Psoas muscle (tissue), 8 donors: ENCODE results near the gene TIAL1. TPM values are rescaled to one million over a fixed set of nuclear protein-coding genes. Genes with fewer than 3 reads are reported as not detected.
"Not testable (repeated sequence)": the region's sequence is repeated elsewhere in the genome, so short reads cannot be mapped to it uniquely, and the experiment has no call there.

Experiments used
- ATAC-seq, 4 donors: fragments of 200-7000 bp; cut with Tn5 transposase; one replicate each; pipeline ENCODE4 v1.9.1; 2020; ENCODE audit warnings: moderate library complexity in 3 of 4, mild to moderate bottlenecking in 2 of 4
- DNase-seq, 2 donors: peaks; one replicate each; pipeline ENCODE4 v3.0.0-alpha.2; 2020
- H3K27ac ChIP-seq: fragments of 200-600 bp; one replicate; pipeline ENCODE4 v1.8.0; 2022
- H3K27me3 ChIP-seq, 3 donors: fragments of 200-600 bp in 1 of 3; one replicate each; pipeline versions ENCODE4 v1.6.1 to v1.8.0; 2013 to 2022; ENCODE audit warnings: low read length in 2 of 3, mild to moderate bottlenecking in 2 of 3, moderate library complexity in 1 of 3; ENCODE audit not compliant: insufficient read depth in 3 of 3
- H3K36me3 ChIP-seq, 2 donors: fragments of 200-600 bp in 1 of 2; one replicate each; pipeline versions ENCODE4 v1.6.1 to v1.8.0; 2013 to 2022; ENCODE audit warnings: low read depth in 1 of 2, mild to moderate bottlenecking in 1 of 2, moderate library complexity in 1 of 2; ENCODE audit not compliant: insufficient read depth in 1 of 2
- H3K4me1 ChIP-seq: fragments of 200-600 bp; one replicate; pipeline ENCODE4 v1.8.0; 2022
- H3K4me3 ChIP-seq: fragments of 200-600 bp; one replicate; pipeline ENCODE4 v1.8.0; 2022; ENCODE audit warnings: mild to moderate bottlenecking
- H3K9me3 ChIP-seq: fragments of 200-600 bp; one replicate; pipeline ENCODE4 v1.8.0; 2022
- CTCF ChIP-seq: fragments of 200-600 bp; IDR thresholded peaks from one replicate; pipeline ENCODE4 v1.8.0; 2022; ENCODE audit warnings: antibody characterized with exemption
- WGBS, 3 donors: extraction: QIAGEN DNeasy Blood & Tissue Kit; methylation state at CpG; one replicate each; pipeline versions ENCODE4 v1.1.6 to v1.1.7; 2013; 5-methylcytosine and 5-hydroxymethylcytosine counted together
- intact Hi-C, 2 donors: fragments of 100-400 bp; cut with DNase I; formaldehyde crosslinking; loops; one replicate each; pipeline versions ENCODE4 v1.11.0 to v1.14.2; 2022
- polyA plus RNA-seq, 3 donors: library from polyadenylated mRNA; stranded (reverse); fragments of 200-250 nt; gene quantifications; one replicate each; pipeline ENCODE4 v1.2.3, GENCODE V29; 2013
- total RNA-seq, 4 donors: library from RNA; stranded (reverse); fragmentation: NEBNext Ultra II Directional in 2 of 4; extraction: Animal tissue kit (Norgen Biotek cat#: 25700) in 2 of 4; gene quantifications; one replicate each; pipeline versions ENCODE4 v1.2.1 to v1.2.4, GENCODE V29; 2021 to 2023
- donor health status: healthy with polysubstance abuse.
- donor health status: DM: no; HTN: no; CAD: no; lungs with moderate emphysema.
- donor health status: Bipolar disorder and iron deficiency.
- donor health status: healthy.
- donor health status: DM: yes; HTN: yes; CAD: no.
- donor health status: DM: no; HTN: no; CAD: no.
- donor health status: DM: no; HTN: no; CAD: no.
- donor health status: DM: yes; HTN: yes; CAD: no.

The TIAL1 gene
- total and polyA plus RNA-seq, 7 donors: 38.2 to 106 (median 79.3) TPM

GRCh38 chr10:119625570-119626280 lies 29.0 kb upstream of the TIAL1 start:
- Histone ChIP-seq H3K27me3 (no peaks in the 10 kb centered on the region), H3K4me3 (no peak overlapping the region), H3K36me3 (no peaks in the 10 kb centered on the region), H3K27ac (no peak overlapping the region), H3K9me3 (no peaks in the 10 kb centered on the region), H3K4me1 (peaks cover 2% of the 10 kb centered on the region)
- ATAC-seq (no peak), DNase-seq (no peak)
- no peak for TF ChIP-seq CTCF
- 95 to 98% (median 97%) methylated on average over 6 of the region's 6 CpGs for WGBS, 3 donors
- intact Hi-C loops: loop anchor here in 1 of 2 donors (2.0 kb wide), 1 partner anchor 21 kb away; no protein-coding TSS in a partner anchor

GRCh38 chr10:119621078-119621384 lies 24.3 kb upstream of the TIAL1 start:
- H3K36me3 ChIP-seq: no peaks in the 10 kb centered on the region
- peak overlapping the region; percentile 60 for H3K27ac ChIP-seq
- no peak for TF ChIP-seq CTCF
- intact Hi-C loops: no loop called here
- no peak overlapping the region for H3K4me3 ChIP-seq
- no peaks in the 10 kb centered on the region for H3K9me3 ChIP-seq
- H3K27me3 ChIP-seq: no peaks in the 10 kb centered on the region
- DNase-seq (no peak), ATAC-seq (no peak)
- 80 to 87% (median 86%) methylated on average over 3 of the region's 3 CpGs for WGBS, 3 donors
- peaks cover 25% of the 10 kb centered on the region for H3K4me1 ChIP-seq

GRCh38 chr10:119620241-119621077 lies 23.7 kb upstream of the TIAL1 start:
- Histone ChIP-seq H3K4me1 (peaks cover 25% of the 10 kb centered on the region), H3K27ac (peak overlapping the region; percentile 60), H3K36me3 (no peaks in the 10 kb centered on the region), H3K27me3 (no peaks in the 10 kb centered on the region), H3K4me3 (no peak overlapping the region), H3K9me3 (no peaks in the 10 kb centered on the region)
- WGBS, 3 donors: 77 to 80% (median 79%) methylated on average over 10 of the region's 10 CpGs
- intact Hi-C loops: no loop called here
- ATAC-seq (peak; percentile 62 to 79 (median 72)), DNase-seq (no peak)
- no peak for TF ChIP-seq CTCF

- intact Hi-C loops: not testable (repeated sequence)
- 95 to 97% (median 95%) methylated on average over 8 of the region's 8 CpGs for WGBS, 3 donors
Measured at GRCh38 chr10:119619811-119620210, 23.0 kb upstream of the TIAL1 start.

GRCh38 chr10:119619215-119619614 lies 22.5 kb upstream of the TIAL1 start:
- peak overlapping the region; percentile 67 for H3K27ac ChIP-seq
- no peaks in the 10 kb centered on the region for H3K27me3 ChIP-seq
- intact Hi-C loops: no loop called here
- no peak for TF ChIP-seq CTCF
- H3K36me3 ChIP-seq: no peaks in the 10 kb centered on the region
- H3K4me3 ChIP-seq: no peak overlapping the region
- no peak for DNase-seq
- H3K4me1 ChIP-seq: peaks cover 25% of the 10 kb centered on the region
- 41 to 52% (median 49%) methylated on average over 2 of the region's 2 CpGs for WGBS, 3 donors
- H3K9me3 ChIP-seq: no peaks in the 10 kb centered on the region
- ATAC-seq: no peak

More at GRCh38 chr10:119619811-119620210, 23.0 kb upstream of the TIAL1 start:
- peaks cover 25% of the 10 kb centered on the region for H3K4me1 ChIP-seq
- H3K9me3 ChIP-seq, DNase-seq, ATAC-seq, H3K4me3 ChIP-seq, H3K36me3 ChIP-seq, H3K27me3 ChIP-seq: not testable (repeated sequence)
- peak overlapping the region; percentile 60 for H3K27ac ChIP-seq
